Measurements from ENCODE around the gene CYB561D2. TPM values are rescaled to one million over a fixed set of nuclear protein-coding genes. Genes with fewer than 3 reads are reported as not detected.

The CYB561D2 gene
- total and polyA plus RNA-seq, 2 of the 13 experiments (the other 11 are each of a cell fraction or from before 2014, with no cell fraction given) = 11.1 to 17.2 TPM

DNA sequence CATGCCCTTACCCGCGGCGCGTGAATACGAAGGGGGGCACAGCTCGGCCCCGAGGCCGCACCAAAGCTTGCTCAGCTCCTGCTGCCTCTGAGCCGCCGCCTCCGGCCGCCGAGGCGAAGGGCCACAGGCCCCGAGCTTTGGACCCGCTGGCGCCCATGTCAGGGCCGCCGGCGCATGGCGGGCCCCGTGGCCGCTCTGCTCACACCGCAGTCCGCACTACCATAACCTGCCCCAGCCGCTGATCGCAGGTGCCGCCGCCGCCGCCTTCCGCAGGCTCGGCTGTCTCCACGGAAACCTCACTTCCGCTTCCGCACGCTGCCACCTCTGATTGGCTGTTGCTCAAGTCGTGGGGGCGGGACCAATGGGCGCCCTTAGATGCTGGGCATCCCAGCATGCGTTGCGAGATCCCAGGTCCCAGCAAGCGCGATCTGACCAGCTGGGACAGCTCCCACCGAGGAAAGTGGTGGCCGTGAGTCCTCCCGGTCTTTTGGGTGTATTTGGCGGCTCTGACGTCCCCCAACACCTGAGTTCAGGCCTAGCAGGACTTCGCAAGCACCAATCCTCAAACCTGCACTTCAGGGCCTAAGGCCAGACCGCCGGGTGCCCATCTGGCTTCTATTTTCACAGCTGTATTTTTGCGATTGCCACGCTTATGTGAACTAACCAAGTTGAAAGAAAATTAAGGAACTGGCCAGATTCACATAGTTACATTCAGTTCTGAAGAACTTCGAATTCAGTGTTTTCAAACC, 22.5 kb upstream of the CYB561D2 start, which contains the start of gene TUSC2 (continued):
- TF ChIP-seq SALL1 (CRISPR knock-in tag; IDR thresholded peaks at IDR 0.05) (peak; percentile 64), ZNF761 (CRISPR knock-in tag; conservative IDR thresholded peaks at IDR 0.05) (no peak), XRCC5 (optimal IDR thresholded peaks at IDR 0.05; ENCODE audit: low read length) (peak; percentile 17), RELA (CRISPR knock-in tag; IDR thresholded peaks at IDR 0.05) (no peak)
- TF ChIP-seq, protein P1, sequence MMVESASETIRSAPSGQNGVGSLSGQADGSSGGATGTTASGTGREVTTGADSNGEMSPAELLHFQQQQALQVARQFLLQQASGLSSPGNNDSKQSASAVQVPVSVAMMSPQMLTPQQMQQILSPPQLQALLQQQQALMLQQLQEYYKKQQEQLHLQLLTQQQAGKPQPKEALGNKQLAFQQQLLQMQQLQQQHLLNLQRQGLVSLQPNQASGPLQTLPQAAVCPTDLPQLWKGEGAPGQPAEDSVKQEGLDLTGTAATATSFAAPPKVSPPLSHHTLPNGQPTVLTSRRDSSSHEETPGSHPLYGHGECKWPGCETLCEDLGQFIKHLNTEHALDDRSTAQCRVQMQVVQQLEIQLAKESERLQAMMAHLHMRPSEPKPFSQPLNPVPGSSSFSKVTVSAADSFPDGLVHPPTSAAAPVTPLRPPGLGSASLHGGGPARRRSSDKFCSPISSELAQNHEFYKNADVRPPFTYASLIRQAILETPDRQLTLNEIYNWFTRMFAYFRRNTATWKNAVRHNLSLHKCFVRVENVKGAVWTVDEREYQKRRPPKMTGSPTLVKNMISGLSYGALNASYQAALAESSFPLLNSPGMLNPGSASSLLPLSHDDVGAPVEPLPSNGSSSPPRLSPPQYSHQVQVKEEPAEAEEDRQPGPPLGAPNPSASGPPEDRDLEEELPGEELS (CRISPR knock-in tag; IDR thresholded peaks at IDR 0.05) = peak; percentile 40; the same call in 1 of the 2 replicates

DNA sequence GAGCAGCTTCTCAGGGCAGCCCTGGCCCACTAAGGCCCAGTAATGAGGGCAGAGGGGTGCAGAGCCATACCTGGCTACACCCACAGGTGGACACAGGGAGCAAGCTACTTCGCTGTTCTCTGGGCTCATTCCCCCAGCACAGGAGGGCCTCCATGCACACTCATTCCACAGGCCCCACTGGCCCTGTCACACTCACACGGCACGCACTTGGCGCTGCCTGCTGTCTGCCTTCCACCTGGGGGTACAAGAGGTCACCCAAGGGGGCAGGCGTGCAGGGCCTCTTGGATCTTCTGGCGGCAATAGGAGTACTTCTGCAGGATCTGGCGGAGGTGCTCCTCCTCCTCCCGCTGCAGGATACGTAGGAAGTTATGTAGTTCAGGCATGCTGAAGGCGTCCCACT, 20.3 kb upstream of the CYB561D2 start:
- ATAC-seq (no peak), FAIRE-seq (no peak), DNase-seq (ENCODE audit: low spot score) (no peak)
- TF ChIP-seq AGO2 (optimal IDR thresholded peaks at IDR 0.05; ENCODE audit: low read depth, low read length) = peak; percentile 61
- peak; percentile 25 for TF ChIP-seq RBM22 (optimal IDR thresholded peaks at IDR 0.05; ENCODE audit: low read length)
- TF ChIP-seq POLR2AphosphoS5 (IDR thresholded peaks at IDR 0.05; ENCODE audit: low read depth, low read length) = peak; percentile 15; the same call in 1 of the 2 replicates
- no peak for TF ChIP-seq ZNF644 (CRISPR knock-in tag; IDR thresholded peaks at IDR 0.05; ENCODE audit: low read depth)
- Histone ChIP-seq H3K27ac (ENCODE audit: extremely low read length, insufficient read depth, low read length) (no peak overlapping the region), H3K4me2 (ENCODE audit: low read depth, low read length) (no peak overlapping the region), H3K9ac (ENCODE audit: insufficient read depth, low read depth, low read length) (no peak overlapping the region), H3K79me2 (ENCODE audit: insufficient read depth, low read length) (peaks cover 44% of the 10 kb centered on the region), H3K4me1 (ENCODE audit: insufficient read depth, low read length) (peaks cover 54% of the 10 kb centered on the region), H3K36me3 (replicated peaks in 1 of 2; ENCODE audit: control insufficient read depth in 1 of 2, insufficient read depth in 2 of 2, low read length in 2 of 2) (peaks cover 22 to 48% of the 10 kb centered on the region in 2 experiments), H3K4me3 (replicated peaks in 1 of 3; ENCODE audit: insufficient read depth in 1 of 3, low read depth in 2 of 3, low read length in 3 of 3) (no peak overlapping the region), H3K27me3 (ENCODE audit: control insufficient read depth in 1 of 2, insufficient read depth in 2 of 2, low read length in 2 of 2) (no peaks in the 10 kb centered on the region), H4K20me1 (ENCODE audit: insufficient read depth, low read length) (peaks cover 12% of the 10 kb centered on the region), H2AFZ (ENCODE audit: low read length) (no peak overlapping the region), H3K9me3 (ENCODE audit: low read length) (no peaks in the 10 kb centered on the region)
- WGBS (ENCODE audit: low lambda C conversion rate) = 98% methylated on average over 6 of the region's 10 CpGs
- in situ Hi-C loops (cut with HindIII; ENCODE audit: extremely low pct_ligation_motif_present, low pct_unique_long_range_greater_than_20kb) (no loop called here), intact Hi-C loops (cut with micrococcal nuclease; ENCODE audit: unreplicated experiment) (no loop called here)
- CTCF ChIA-PET (ENCODE audit: low intra/inter-chr PET ratio, low total read pairs) = no interaction called here
- POLR2A ChIA-PET = no interaction called here
- no TSS peak for BruUV-seq (replicated peaks)
